GM12878 (cell line): Measurements from ENCODE around the gene ZNF860.

Experiments used
- EZH2 ChIP-seq: IDR thresholded peaks from 2 replicates; pipeline ENCODE4 v1.6.1; 2012; ENCODE audit warnings: low read depth, mild to moderate bottlenecking, control low read depth, inconsistent platforms, low read length, borderline replicate concordance; ENCODE audit not compliant: control insufficient read depth
- IKZF1 ChIP-seq: fragments of 450-650 bp; conservative IDR thresholded peaks from 2 replicates; pipeline ENCODE4 v1.6.1; 2017; ENCODE audit warnings: antibody characterized with exemption, mild to moderate bottlenecking
- MXI1 ChIP-seq: fragments of 150-350 bp; IDR thresholded peaks from 2 replicates; pipeline ENCODE4 v1.6.1; 2011; ENCODE audit warnings: low read depth, mild to moderate bottlenecking, inconsistent platforms, low read length, improper control_type of control experiment
- RFX5 ChIP-seq: IDR thresholded peaks from 2 replicates; pipeline ENCODE4 v1.6.1; 2011; ENCODE audit warnings: low read depth, low read length, improper control_type of control experiment
- TF ChIP-seq, protein P1 (sequence below): fragments of 450-650 bp; IDR thresholded peaks from 2 replicates; pipeline ENCODE4 v1.6.1; 2017; ENCODE audit warnings: mild to moderate bottlenecking

GRCh38 chr3:31952205-31952604, 29.3 kb upstream of the ZNF860 start:
- TF ChIP-seq RFX5, result no peak
- TF ChIP-seq IKZF1, result no peak
- TF ChIP-seq, protein P1, sequence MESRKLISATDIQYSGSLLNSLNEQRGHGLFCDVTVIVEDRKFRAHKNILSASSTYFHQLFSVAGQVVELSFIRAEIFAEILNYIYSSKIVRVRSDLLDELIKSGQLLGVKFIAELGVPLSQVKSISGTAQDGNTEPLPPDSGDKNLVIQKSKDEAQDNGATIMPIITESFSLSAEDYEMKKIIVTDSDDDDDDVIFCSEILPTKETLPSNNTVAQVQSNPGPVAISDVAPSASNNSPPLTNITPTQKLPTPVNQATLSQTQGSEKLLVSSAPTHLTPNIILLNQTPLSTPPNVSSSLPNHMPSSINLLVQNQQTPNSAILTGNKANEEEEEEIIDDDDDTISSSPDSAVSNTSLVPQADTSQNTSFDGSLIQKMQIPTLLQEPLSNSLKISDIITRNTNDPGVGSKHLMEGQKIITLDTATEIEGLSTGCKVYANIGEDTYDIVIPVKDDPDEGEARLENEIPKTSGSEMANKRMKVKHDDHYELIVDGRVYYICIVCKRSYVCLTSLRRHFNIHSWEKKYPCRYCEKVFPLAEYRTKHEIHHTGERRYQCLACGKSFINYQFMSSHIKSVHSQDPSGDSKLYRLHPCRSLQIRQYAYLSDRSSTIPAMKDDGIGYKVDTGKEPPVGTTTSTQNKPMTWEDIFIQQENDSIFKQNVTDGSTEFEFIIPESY, result no peak
- no peak for TF ChIP-seq EZH2
- TF ChIP-seq MXI1, result no peak
